HG03175 (cell line): ENCODE data around the gene SSC4D.
"Not testable (repeated sequence)": the region's sequence is repeated elsewhere in the genome, so short reads cannot be mapped to it uniquely, and the experiment has no call there.

Experiments
- ATAC-seq: cut with Tn5 transposase; IDR thresholded peaks from one replicate; pipeline ENCODE4 v1.9.1; 2021; ENCODE audit warnings: mild to moderate bottlenecking, moderate library complexity; ENCODE audit not compliant: unreplicated experiment

Gene SSC4D

GRCh38 chr7:76387789-76388188, 21.7 kb downstream of the SSC4D start:
- ATAC-seq = not testable (repeated sequence)

- no peak for ATAC-seq
Measured at GRCh38 chr7:76386691-76387260, 22.7 kb downstream of the SSC4D start.

GRCh38 chr7:76383089-76383944, 26.2 kb downstream of the SSC4D start:
- ATAC-seq = no peak

- no peak for ATAC-seq
Measured at GRCh38 chr7:76381814-76382213, 27.7 kb downstream of the SSC4D start.

GRCh38 chr7:76380623-76380966, 28.9 kb downstream of the SSC4D start:
- no peak for ATAC-seq

- ATAC-seq = no peak
Measured at GRCh38 chr7:76377186-76377918, 32.1 kb downstream of the SSC4D start.

- ATAC-seq = no peak
Measured at GRCh38 chr7:76375251-76375650, 34.2 kb downstream of the SSC4D start.

- no peak for ATAC-seq
Measured at GRCh38 chr7:76372984-76373833, 36.3 kb downstream of the SSC4D start.

GRCh38 chr7:76371396-76371795, 38.1 kb downstream of the SSC4D start:
- no peak for ATAC-seq

- ATAC-seq = no peak
Measured at GRCh38 chr7:76369018-76369417, 40.5 kb downstream of the SSC4D start.

GRCh38 chr7:76368190-76368589, 41.3 kb downstream of the SSC4D start:
- ATAC-seq = no peak

GRCh38 chr7:76364198-76364584, 45.3 kb downstream of the SSC4D start:
- no peak for ATAC-seq

GRCh38 chr7:76363754-76364153, 45.7 kb downstream of the SSC4D start:
- ATAC-seq = not testable (repeated sequence)

GRCh38 chr7:76359978-76360638, 49.4 kb downstream of the SSC4D start:
- no peak for ATAC-seq

GRCh38 chr7:76359111-76359977, 50.2 kb downstream of the SSC4D start:
- peak; percentile 90 for ATAC-seq

- peak; percentile 64 for ATAC-seq
Measured at GRCh38 chr7:76358481-76359110, 50.9 kb downstream of the SSC4D start, which contains the start of gene YWHAG. Gene YWHAG, minus strand, starts transcription at chr7:76358991. Its CDS starts 183 bp downstream, at chr7:76358808.

- peak; percentile 26 for ATAC-seq
Measured at GRCh38 chr7:76358011-76358480, 51.5 kb downstream of the SSC4D start.

- no peak for ATAC-seq
Measured at GRCh38 chr7:76357475-76358010, 52.0 kb downstream of the SSC4D start.
